Vagina (tissue), 2 donors: Measurements from ENCODE around the gene MITD1. TPM values are rescaled to one million over a fixed set of nuclear protein-coding genes. Genes with fewer than 3 reads are reported as not detected.

Experiments
- DNase-seq, 2 donors: peaks; one replicate each; pipeline ENCODE4 v3.0.0-alpha.2; 2017; ENCODE audit errors: extremely low spot score in 2 of 2
- H3K27ac ChIP-seq: fragments of 200-600 bp; sonication (generic); one replicate; pipeline ENCODE4 v1.5.1; 2019
- H3K27me3 ChIP-seq: fragments of 200-600 bp; sonication (generic); one replicate; pipeline ENCODE4 v1.5.1; 2019
- H3K36me3 ChIP-seq, 2 donors: fragments of 200-600 bp; sonication (generic); one replicate each; pipeline ENCODE4 v1.5.1; 2017 to 2019
- H3K4me1 ChIP-seq: fragments of 200-600 bp; sonication (generic); one replicate; pipeline ENCODE4 v1.5.1; 2019
- H3K4me3 ChIP-seq, 2 donors: fragments of 200-600 bp; sonication (generic); 1 replicate in 1 of 2; 2 replicates in 1 of 2; pipeline ENCODE4 v1.5.1; 2016 to 2019
- H3K9me3 ChIP-seq: fragments of 200-600 bp; sonication (generic); one replicate; pipeline ENCODE4 v1.5.1; 2019
- CTCF ChIP-seq, 3 experiments: fragments of 450-650 bp in 2 of 3; fragments of 200-600 bp in 1 of 3; sonication (generic) in 1 of 3; IDR thresholded peaks; one replicate each; pipeline ENCODE4 v1.5.1; 2017 to 2019; ENCODE audit warnings: antibody characterized with exemption in 3 of 3, mild to moderate bottlenecking in 2 of 3, moderate library complexity in 2 of 3
- POLR2A ChIP-seq, 2 donors: fragments of 450-650 bp; IDR thresholded peaks; one replicate each; pipeline ENCODE4 v1.6.1; 2017; ENCODE audit warnings: antibody characterized with exemption in 2 of 2, mild to moderate bottlenecking in 2 of 2, moderate library complexity in 2 of 2
- POLR2AphosphoS5 ChIP-seq, 2 donors: sonication (generic); formaldehyde crosslinking; IDR thresholded peaks; one replicate each; pipeline ENCODE4 v1.9.0; 2017; ENCODE audit warnings: antibody characterized with exemption in 2 of 2, mild to moderate bottlenecking in 2 of 2, low read depth in 1 of 2; ENCODE audit not compliant: insufficient read depth in 1 of 2
- intact Hi-C: fragments of 100-400 bp; cut with DNase I; formaldehyde crosslinking; loops from one replicate; pipeline ENCODE4 v1.15.1; 2023
- total RNA-seq: library from RNA; depleted of rRNA; stranded (reverse); fragments of >200 nt; gene quantifications from one replicate; pipeline ENCODE4 v1.2.3, GENCODE V29; 2016

MITD1 gene
- total RNA-seq, 1 donor from 2014 or later = 23.3 TPM

- H3K9me3 ChIP-seq = no peaks in the 10 kb centered on the region
- H3K4me3 ChIP-seq = no peak overlapping the region
- intact Hi-C loops = no loop called here
- DNase-seq = no peak
- H3K4me1 ChIP-seq = peaks cover 17% of the 10 kb centered on the region
- no peaks in the 10 kb centered on the region for H3K27me3 ChIP-seq
- TF ChIP-seq POLR2A (IDR thresholded peaks at IDR 0.05) = no peak
- TF ChIP-seq CTCF (IDR thresholded peaks at IDR 0.05) = no peak
- TF ChIP-seq POLR2AphosphoS5 (IDR thresholded peaks at IDR 0.05; ENCODE audit: insufficient read depth in 1 of 2, low read depth in 1 of 2) = no peak
- no peak overlapping the region for H3K27ac ChIP-seq
- H3K36me3 ChIP-seq = no peaks in the 10 kb centered on the region
Measured at GRCh38 chr2:99150706-99151105, 30.2 kb downstream of the MITD1 start.

- intact Hi-C loops = no loop called here
- H3K27me3 ChIP-seq = no peaks in the 10 kb centered on the region
- H3K36me3 ChIP-seq = no peaks in the 10 kb centered on the region
- TF ChIP-seq POLR2AphosphoS5 (IDR thresholded peaks at IDR 0.05; ENCODE audit: insufficient read depth in 1 of 2, low read depth in 1 of 2) = peak; percentile 52 to 96
- TF ChIP-seq CTCF (IDR thresholded peaks at IDR 0.05) = no peak
- peak; percentile 83 to 91 for TF ChIP-seq POLR2A (IDR thresholded peaks at IDR 0.05)
- H3K9me3 ChIP-seq = no peaks in the 10 kb centered on the region
- peak within 1 kb of the TSS; percentile 89 for H3K27ac ChIP-seq
- peaks cover 17% of the 10 kb centered on the region for H3K4me1 ChIP-seq
- H3K4me3 ChIP-seq = peak within 1 kb of the TSS; percentile 61 to 78
- DNase-seq = peak in 1 of 2 donors; percentile 92
Measured at GRCh38 chr2:99141110-99142108, 39.4 kb downstream of the MITD1 start, which contains the start of gene C2orf15. TSS of gene C2orf15 (plus strand) at chr2:99141707. CDS start at chr2:99150559, 8,852 bp downstream.

- no peak for TF ChIP-seq POLR2AphosphoS5 (IDR thresholded peaks at IDR 0.05; ENCODE audit: insufficient read depth in 1 of 2, low read depth in 1 of 2)
- TF ChIP-seq CTCF (IDR thresholded peaks at IDR 0.05) = no peak
- TF ChIP-seq POLR2A (IDR thresholded peaks at IDR 0.05) = no peak
- no peaks in the 10 kb centered on the region for H3K9me3 ChIP-seq
- H3K4me1 ChIP-seq = peaks cover 17% of the 10 kb centered on the region
- peak overlapping the region; percentile 61 to 78 for H3K4me3 ChIP-seq
- peak overlapping the region; percentile 89 for H3K27ac ChIP-seq
- DNase-seq = no peak
- H3K36me3 ChIP-seq = no peaks in the 10 kb centered on the region
- intact Hi-C loops = no loop called here
- no peaks in the 10 kb centered on the region for H3K27me3 ChIP-seq
Measured at GRCh38 chr2:99140860-99141109, 40.1 kb downstream of the MITD1 start.

GRCh38 chr2:99140056-99140859 lies 40.6 kb downstream of the MITD1 start:
- H3K9me3 ChIP-seq = no peaks in the 10 kb centered on the region
- DNase-seq = no peak
- H3K36me3 ChIP-seq = no peaks in the 10 kb centered on the region
- H3K27ac ChIP-seq = peak overlapping the region; percentile 89
- H3K27me3 ChIP-seq = no peaks in the 10 kb centered on the region
- TF ChIP-seq POLR2AphosphoS5 (IDR thresholded peaks at IDR 0.05; ENCODE audit: insufficient read depth in 1 of 2, low read depth in 1 of 2) (no peak), CTCF (IDR thresholded peaks at IDR 0.05) (no peak), POLR2A (IDR thresholded peaks at IDR 0.05) (no peak)
- peaks cover 17% of the 10 kb centered on the region for H3K4me1 ChIP-seq
- peak overlapping the region; percentile 61 to 78 for H3K4me3 ChIP-seq
- intact Hi-C loops = no loop called here
